Esophagus squamous epithelium (tissue), 4 donors: Measurements from ENCODE around the gene SNAP25.

Experiments
- CTCF ChIP-seq, 6 experiments: fragments of 450-650 bp in 4 of 6; fragments of 200-600 bp in 2 of 6; sonication (generic) in 2 of 6; IDR thresholded peaks; one replicate each; pipeline ENCODE4 v1.5.1; 2016 to 2019; ENCODE audit warnings: antibody characterized with exemption in 6 of 6, mild to moderate bottlenecking in 4 of 6, moderate library complexity in 4 of 6
- POLR2A ChIP-seq, 4 donors: fragments of 450-650 bp; IDR thresholded peaks; one replicate each; pipeline ENCODE4 v1.6.1; 2017; ENCODE audit warnings: antibody characterized with exemption in 4 of 4, mild to moderate bottlenecking in 4 of 4, moderate library complexity in 3 of 4

DNA sequence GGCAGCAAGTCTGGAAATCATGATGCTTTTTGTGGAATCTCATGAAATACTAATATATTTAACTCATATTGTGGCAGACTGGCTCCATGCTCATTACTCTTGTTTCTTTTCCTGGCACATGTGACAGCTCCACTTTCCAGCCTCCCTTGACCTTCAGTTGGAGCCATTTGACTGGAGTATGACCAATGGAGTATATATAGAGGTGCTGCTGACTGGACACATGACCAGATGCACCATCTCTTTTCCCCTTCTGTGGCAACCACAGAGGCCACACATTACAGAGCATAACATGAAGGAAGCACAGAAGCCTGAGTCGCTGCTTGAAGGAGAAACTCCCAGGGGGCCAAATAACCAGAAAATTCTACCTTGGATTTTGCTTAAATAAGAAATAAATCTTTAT is 138.0 kb downstream of the SNAP25 start:
- TF ChIP-seq CTCF (IDR thresholded peaks at IDR 0.05) (no peak), POLR2A (IDR thresholded peaks at IDR 0.05) (no peak)
